GM18502 (cell line): ENCODE results near the gene PTPRO.

Experiments used
- ATAC-seq: cut with Tn5 transposase; IDR thresholded peaks from one replicate; pipeline ENCODE4 v1.9.1; 2021; ENCODE audit warnings: mild to moderate bottlenecking; ENCODE audit not compliant: unreplicated experiment, poor library complexity

The PTPRO gene

DNA sequence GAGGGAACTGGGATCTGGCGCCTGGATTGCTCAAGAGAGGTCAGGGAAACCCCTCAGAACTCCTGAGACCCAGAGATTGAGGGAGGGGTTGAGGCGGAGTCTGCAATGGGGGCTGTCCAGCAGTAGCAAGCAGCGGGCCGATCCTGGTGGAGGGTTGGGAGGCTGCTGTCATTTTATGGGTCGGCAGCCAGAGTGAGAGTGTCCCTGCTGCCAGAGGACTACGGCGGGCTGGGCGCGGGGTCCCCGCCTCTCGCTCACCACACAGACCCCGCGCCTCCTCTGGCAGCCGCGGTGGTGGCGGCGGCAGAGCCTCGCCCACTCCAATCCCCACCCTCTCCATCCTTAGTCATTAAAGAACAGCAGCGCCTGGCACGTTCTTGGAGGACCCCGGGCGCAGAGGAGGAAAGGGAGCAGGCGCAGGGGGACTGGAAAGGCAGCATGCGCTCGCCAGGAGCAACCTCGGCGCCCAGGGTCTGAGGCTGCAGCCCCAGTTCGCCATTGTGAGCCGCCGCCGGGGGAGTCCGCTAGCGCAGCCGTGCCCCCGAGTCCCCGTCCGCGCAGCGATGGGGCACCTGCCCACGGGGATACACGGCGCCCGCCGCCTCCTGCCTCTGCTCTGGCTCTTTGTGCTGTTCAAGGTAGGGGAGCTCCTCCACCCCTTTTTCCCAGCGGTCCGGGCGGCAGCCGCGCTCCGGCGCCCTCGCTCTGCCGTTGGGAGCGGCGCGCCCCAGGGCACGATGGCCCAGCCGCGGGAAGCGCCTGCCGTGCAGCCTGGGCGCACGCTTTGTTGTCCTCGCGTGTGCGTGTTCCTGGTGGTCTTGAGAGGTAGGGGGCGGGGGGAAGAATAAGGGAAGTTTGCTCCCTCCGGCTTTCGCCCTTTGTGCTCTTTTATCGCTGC lies at the start of gene PTPRO:
Gene PTPRO, plus strand, starts transcription at position 345 of the 898 bp plus-strand sequence.
- no peak for ATAC-seq

- no peak for ATAC-seq
Observed at GRCh38 chr12:15273896-15274295, 48.4 kb upstream of the PTPRO start.

- ATAC-seq, result no peak
Observed at GRCh38 chr12:15274561-15274967, 47.7 kb upstream of the PTPRO start.

DNA sequence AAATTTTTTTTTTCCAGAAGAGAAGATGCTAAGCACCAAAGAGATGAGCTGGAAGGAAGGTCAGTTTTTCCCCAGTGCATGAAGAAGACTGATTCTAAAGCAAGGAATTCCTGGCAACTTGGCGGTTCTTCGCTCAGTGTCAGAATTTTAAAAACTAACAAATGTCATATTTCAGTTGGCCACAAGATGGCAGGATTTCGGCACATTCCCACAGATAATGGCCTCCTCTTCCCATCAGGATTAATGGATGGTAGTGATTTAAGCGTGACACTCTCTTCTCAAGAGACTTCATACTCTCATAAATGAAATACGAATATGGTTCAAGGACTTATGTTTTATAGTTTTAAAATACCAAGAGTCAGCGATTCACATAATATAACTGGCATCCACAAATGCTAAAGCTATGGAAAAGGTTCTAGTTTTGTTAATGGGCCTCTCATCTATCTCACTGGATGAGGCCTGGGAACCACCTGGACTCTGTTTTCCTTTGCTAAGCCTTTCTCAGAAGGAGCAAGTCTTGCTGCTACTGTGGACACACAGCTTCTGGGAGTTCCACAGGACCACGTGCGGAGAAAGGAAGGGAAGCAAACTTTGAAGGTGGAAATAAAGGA lies 46.1 kb upstream of the PTPRO start:
- no peak for ATAC-seq

GRCh38 chr12:15278816-15279658 lies 43.3 kb upstream of the PTPRO start:
- peak; percentile 82 for ATAC-seq

DNA sequence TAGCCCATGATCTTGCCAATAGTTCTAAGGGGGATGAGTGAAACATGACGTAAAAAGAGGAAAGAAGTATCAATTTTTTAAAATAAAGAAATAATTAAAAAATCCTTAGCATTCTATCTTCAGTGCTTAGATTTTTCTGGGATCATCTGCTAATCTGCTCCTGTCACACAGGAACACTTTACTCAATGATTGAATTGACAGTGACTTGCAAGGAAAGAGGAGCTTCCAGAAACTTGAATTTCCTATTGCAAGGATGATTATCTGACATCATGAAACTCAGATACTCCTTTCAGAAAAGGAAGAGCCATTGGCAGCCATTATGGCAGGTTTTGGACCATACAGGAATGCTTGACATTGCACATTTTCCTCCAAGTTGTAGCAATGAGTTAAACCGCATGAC lies 41.4 kb upstream of the PTPRO start:
- no peak for ATAC-seq

DNA sequence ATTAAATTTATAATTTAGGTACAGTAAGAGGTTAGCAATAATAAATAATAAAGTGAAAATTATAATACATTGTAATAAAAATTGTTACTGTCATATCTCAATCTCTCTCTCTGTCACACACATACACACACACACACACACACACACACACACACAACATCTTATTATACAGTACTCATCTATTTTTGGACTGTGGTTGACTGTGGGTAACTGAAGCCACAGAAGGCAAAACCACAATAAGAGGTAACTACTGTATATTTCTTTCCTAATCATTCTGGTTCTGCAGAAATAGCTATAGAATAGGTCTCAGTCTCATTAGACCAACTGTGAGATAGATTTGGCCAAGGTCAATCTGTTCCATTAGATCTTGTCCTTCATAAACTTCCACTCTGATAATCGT lies 33.1 kb upstream of the PTPRO start:
- ATAC-seq, result no peak

- no peak for ATAC-seq
Observed at GRCh38 chr12:15293731-15294130, 28.6 kb upstream of the PTPRO start.

DNA sequence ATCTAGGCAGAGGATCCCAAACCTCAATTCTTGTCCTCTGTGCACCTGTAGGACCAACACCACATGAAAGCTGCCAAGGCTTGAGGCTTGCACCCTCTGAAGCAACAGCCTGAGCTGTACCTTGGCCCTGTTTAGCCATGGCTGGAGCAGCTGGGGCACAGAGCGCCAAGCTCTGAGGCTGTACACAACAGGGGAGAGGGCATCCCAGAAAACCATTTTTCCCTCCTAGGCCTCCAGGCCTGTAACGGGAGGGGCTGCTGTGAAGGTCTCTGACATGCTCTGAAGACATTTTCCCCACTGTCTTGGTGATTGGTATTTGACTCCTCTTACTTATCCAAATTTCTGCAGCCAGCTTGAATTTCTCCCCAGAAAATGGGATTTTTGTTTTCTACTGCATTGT lies 22.4 kb upstream of the PTPRO start:
- ATAC-seq, result no peak

- no peak for ATAC-seq
Observed at GRCh38 chr12:15304296-15304695, 18.0 kb upstream of the PTPRO start.

DNA sequence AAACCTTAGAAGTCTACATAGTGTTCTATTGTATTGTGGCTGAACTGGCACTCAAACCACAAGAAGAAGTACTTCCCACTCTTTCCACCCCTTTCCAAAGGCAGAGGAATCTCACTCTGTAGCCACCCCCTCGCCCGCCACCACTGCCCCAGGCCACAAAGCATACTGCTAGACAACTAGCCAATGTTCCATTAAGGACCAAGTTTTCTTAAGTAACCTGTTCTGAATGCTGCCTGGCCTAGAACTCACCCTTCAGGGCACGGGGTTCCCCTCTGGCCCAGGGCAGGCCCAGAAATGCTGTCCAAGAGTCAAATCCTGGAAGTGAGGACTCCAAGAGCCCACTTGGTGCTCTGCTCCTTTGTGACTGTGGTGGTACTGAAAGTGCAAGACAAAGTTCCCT lies 15.7 kb upstream of the PTPRO start:
- no peak for ATAC-seq

GRCh38 chr12:15307079-15307478 lies 15.2 kb upstream of the PTPRO start:
- ATAC-seq, result no peak

- ATAC-seq, result no peak
Observed at GRCh38 chr12:15318841-15319240, 3.5 kb upstream of the PTPRO start.

DNA sequence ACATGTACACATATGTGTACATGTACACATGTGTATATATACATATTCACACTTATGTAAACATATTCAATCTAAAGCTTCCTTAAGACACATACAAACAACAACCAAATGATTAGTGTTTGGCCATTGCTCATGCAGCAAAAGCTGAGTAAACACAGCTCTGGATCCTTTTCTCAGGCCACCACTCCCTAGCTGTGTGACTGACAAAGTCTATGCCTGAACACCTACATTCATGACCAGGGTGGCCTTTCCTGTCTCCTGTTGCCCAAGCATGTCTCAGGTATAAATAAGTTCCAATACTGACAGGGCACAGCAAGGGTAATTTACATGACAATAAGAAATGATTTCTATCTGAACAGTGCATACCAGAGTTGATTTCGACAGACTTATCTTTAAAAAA lies 1.4 kb upstream of the PTPRO start:
- no peak for ATAC-seq

DNA sequence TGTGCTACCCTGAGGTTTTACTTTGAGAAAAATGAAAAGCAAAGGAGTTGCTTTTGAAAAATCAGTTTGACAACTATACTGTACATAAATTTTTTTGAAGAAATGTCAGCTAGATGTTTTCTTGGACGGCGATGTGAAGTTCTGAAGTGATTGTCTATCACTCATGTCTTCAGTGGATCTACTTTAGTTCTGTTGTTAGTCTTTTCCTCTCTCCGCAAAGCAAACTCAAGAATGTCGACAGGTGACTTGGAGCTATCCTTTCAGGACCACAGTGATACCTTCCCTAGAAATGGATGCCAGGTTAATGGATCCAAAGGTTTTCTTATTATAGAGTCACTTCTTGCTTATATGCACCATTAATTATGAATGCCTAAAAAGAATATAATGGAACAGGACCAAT lies 1.2 kb downstream of the PTPRO start:
- no peak for ATAC-seq

- ATAC-seq, result no peak
Observed at GRCh38 chr12:15329891-15330290, 7.6 kb downstream of the PTPRO start.

GRCh38 chr12:15334225-15334624 lies 11.9 kb downstream of the PTPRO start:
- ATAC-seq, result no peak

GRCh38 chr12:15335959-15336358 lies 13.7 kb downstream of the PTPRO start:
- no peak for ATAC-seq

- no peak for ATAC-seq
Observed at GRCh38 chr12:15336768-15337553, 14.7 kb downstream of the PTPRO start.

DNA sequence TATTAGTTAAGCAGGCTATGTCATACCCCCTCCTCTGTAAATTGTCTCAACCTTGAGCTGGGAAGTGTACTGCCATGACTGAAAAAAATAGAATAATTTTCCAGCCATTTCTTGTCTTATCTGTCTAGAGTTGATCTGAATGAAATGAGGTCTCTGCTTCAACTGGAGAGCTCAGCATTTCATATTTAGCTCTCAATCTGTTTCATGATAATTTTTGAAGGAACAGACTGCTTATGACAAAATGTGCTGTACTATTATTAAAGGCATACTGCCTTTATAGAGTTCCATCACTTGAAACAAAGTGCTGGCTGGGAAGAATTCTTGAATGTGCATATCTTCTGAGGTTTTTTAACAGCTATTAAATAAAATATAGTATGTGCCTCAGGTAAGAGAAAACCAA lies 19.1 kb downstream of the PTPRO start:
- no peak for ATAC-seq
